Testis (tissue), 2 donors: ENCODE measurements around the gene ZBTB17.

Source experiments
- POLR2A ChIP-seq: fragments of 450-650 bp; IDR thresholded peaks from one replicate; pipeline ENCODE4 v1.6.1; 2017; ENCODE audit warnings: antibody characterized with exemption, mild to moderate bottlenecking, moderate library complexity
- TF ChIP-seq, protein P1 (sequence below), 3 experiments: fragments of 450-650 bp in 2 of 3; fragments of 200-600 bp in 1 of 3; sonication (generic) in 1 of 3; IDR thresholded peaks; one replicate each; pipeline ENCODE4 v1.5.1; 2016 to 2019; ENCODE audit warnings: antibody characterized with exemption in 3 of 3, mild to moderate bottlenecking in 2 of 3, moderate library complexity in 1 of 3

DNA sequence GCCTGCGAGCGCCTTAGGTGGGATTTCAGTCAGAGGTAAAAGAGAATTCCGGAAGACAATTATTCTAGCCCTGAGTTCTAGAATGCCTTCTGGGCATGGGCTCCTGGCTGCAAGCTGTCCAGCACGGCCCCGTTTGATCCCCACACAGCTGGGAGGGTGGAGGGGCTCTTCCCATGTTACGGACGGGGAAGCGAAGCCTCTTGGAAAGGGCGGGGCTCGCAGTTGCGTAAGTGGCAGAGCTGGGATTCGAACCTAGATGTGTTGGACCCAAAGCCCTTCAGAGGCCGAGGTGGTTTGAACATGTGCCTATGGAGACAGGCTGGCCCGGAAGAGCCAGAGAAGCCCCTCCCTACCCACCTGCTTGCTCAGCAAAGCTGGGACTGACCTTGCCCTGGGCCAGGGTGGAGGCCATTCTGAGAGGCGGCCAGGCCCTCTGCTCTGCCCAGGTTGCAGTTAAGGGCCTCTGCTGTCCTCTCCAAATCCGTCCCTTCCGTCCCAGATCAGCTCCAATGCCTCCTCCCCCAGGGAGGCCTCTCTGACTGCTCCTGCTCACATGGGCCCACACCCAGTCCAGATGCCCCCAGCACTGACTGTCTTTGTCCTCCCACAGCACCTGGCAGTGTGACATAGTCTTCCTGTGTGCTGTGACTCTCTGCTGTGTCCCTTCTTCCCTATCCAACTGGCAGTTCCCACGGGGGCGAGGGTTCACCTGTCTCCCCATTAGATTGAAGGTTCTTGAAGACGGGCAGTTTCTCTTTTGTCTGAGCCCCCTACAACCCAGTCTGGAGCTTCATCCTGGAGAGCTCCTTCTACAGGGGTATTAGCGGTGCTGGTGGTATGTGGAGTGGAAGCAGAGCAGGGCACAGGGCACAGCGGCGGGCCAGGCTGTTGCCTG, 43.1 kb upstream of the ZBTB17 start:
- TF ChIP-seq, protein P1, sequence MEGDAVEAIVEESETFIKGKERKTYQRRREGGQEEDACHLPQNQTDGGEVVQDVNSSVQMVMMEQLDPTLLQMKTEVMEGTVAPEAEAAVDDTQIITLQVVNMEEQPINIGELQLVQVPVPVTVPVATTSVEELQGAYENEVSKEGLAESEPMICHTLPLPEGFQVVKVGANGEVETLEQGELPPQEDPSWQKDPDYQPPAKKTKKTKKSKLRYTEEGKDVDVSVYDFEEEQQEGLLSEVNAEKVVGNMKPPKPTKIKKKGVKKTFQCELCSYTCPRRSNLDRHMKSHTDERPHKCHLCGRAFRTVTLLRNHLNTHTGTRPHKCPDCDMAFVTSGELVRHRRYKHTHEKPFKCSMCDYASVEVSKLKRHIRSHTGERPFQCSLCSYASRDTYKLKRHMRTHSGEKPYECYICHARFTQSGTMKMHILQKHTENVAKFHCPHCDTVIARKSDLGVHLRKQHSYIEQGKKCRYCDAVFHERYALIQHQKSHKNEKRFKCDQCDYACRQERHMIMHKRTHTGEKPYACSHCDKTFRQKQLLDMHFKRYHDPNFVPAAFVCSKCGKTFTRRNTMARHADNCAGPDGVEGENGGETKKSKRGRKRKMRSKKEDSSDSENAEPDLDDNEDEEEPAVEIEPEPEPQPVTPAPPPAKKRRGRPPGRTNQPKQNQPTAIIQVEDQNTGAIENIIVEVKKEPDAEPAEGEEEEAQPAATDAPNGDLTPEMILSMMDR (IDR thresholded peaks at IDR 0.05): no peak
- no peak for TF ChIP-seq POLR2A
